HG03095 (cell line): ENCODE measurements around the gene MICB.
"Not testable (repeated sequence)": the region's sequence is repeated elsewhere in the genome, so short reads cannot be mapped to it uniquely, and the experiment has no call there.

ENCODE experiments used
- ATAC-seq: cut with Tn5 transposase; IDR thresholded peaks from one replicate; pipeline ENCODE4 v1.9.1; 2021; ENCODE audit warnings: moderate library complexity; ENCODE audit not compliant: unreplicated experiment

The MICB gene

GRCh38 chr6:31535538-31536324 is 37.8 kb downstream of the MICB start:
- no peak for ATAC-seq

DNA sequence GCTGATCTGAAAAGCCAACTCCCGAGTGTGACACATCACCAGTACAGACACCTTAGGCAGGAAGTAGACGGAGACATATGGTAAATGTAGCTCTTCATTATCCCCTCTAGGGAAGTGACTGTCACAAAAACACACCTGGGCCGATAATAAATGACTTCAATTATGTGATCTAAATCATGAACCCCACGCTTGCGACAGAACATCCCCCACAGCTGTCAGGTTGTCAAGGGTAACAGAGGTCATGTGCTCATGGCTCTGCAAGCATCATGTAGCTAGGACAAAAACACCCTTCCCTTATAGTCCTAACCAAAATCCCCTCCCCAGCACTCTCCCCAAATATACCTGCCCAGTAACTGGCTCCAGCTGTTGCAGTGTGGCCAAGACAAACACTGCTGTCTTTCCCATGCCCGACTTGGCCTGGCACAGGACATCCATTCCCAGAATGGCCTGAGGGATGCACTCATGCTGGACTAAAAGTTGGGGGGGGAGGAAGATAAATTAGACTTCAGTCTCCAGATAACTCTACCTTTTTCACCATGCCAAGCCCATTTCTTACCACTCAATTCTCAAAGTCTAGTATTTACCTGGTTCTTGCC is 41.0 kb downstream of the MICB start:
- ATAC-seq, result no peak

DNA sequence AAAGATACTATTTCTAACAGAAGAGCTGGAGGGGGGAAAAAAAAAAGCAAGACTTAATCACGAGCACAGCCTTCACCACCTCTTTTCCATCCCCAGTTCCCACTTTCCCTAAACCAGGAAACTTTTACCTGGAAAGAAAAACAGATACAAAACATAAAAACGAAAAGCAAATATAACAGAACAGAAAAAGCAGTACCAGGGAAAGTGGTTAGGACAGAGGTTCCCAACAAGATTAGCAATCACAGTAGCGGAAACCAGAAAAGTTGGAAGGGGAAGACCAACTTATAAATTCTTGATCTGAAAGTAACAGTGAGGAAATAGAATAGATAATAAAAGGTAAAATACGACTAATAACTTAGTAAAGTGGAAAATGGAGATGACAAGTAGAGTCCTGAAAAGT is 42.7 kb downstream of the MICB start:
- ATAC-seq, result no peak

- no peak for ATAC-seq
Observed at GRCh38 chr6:31541059-31541657, 43.2 kb downstream of the MICB start.

- peak; percentile 46 for ATAC-seq
Observed at GRCh38 chr6:31541658-31542521, 43.9 kb downstream of the MICB start, which contains the start of gene DDX39B. Gene DDX39B, minus strand, starts transcription at chr6:31542003. Its CDS starts 1,471 bp downstream, at chr6:31540532.

GRCh38 chr6:31543639-31544038 is 45.7 kb downstream of the MICB start:
- ATAC-seq, result no peak

DNA sequence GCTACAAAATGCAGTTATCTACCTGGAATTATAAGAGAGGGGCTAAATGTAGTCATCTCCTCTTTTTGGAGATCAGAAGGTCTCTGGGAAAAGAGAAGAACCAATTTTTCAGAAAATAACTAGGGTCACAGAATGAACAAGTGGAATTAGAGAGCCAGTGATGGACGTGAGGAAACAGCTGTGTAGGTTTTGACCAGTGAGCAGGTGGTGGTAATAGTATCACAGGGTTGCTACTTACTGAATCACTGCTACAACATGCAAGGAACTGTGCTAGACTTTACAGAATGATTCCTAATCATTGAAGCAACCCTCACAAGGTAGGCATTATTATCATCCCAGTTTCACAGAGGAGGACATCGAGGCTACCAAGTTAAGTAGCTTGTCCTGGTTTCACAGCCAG is 46.7 kb downstream of the MICB start:
- no peak for ATAC-seq

DNA sequence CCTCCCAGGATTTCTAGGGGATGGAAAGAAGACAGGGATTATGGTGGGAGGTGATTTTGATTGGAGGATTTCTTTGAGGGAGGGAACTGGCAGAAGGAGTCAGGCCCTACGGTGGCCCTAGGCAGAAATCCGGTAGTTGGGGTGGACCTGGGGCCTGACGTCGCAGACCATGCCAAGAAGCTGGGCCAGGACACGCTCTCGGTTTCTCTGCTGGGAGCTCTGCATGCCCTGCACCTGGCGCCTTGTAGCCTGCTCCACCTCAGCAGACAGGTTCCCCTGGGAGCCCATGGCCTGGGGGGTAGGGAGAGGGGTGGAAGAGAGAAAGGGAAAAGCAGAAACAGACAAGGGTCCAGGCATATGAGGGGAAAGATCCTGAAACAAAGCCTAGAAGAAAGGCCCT is 47.3 kb downstream of the MICB start:
- ATAC-seq, result no peak

GRCh38 chr6:31546339-31546957 is 48.5 kb downstream of the MICB start, which contains the start of gene ATP6V1G2:
Gene ATP6V1G2, minus strand, starts transcription at chr6:31546608. Its CDS starts 49 bp downstream, at chr6:31546559.
- peak; percentile 41 for ATAC-seq

DNA sequence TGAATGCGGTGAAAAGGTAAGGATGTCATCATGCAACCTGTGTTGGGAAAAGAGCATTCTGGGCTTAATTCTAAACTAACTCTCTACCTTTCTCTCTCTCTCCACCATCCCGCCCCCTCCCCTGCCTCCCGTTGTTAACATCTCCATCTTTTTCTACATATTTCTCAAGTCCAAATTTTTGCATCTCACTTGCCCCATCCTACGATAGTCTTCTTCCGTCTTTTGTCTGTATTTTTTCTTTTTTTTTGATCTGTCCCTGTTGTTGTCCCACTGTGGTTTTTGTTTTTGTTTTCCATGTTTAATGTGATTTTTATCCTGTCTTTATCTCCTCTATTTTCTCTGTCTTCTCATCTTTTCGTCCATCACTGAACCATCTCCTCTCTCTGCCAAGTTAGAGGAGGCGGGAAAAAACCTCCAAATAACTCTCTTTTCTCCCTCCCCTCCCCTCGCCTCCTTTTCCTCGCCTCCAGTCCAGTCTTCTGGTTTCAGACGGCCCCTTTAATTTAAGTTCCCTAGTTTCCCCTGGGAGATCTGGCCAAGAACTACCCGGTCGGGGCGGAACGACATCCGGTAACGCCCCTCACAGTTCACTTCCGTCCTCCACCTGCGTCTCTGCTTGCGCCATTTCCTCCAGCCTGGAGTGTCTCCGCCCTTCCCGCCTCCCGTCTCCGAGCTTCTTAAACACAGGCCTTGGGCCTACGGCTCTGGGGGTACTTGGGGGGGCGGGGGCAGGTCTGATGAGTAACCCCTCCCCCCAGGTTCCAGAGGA is 49.2 kb downstream of the MICB start, which contains the start of gene NFKBIL1:
Gene NFKBIL1, plus strand, starts transcription at position 651 of the 769 bp plus-strand sequence. Its CDS starts 87 bp downstream, at position 738.
- peak; percentile 52 for ATAC-seq

DNA sequence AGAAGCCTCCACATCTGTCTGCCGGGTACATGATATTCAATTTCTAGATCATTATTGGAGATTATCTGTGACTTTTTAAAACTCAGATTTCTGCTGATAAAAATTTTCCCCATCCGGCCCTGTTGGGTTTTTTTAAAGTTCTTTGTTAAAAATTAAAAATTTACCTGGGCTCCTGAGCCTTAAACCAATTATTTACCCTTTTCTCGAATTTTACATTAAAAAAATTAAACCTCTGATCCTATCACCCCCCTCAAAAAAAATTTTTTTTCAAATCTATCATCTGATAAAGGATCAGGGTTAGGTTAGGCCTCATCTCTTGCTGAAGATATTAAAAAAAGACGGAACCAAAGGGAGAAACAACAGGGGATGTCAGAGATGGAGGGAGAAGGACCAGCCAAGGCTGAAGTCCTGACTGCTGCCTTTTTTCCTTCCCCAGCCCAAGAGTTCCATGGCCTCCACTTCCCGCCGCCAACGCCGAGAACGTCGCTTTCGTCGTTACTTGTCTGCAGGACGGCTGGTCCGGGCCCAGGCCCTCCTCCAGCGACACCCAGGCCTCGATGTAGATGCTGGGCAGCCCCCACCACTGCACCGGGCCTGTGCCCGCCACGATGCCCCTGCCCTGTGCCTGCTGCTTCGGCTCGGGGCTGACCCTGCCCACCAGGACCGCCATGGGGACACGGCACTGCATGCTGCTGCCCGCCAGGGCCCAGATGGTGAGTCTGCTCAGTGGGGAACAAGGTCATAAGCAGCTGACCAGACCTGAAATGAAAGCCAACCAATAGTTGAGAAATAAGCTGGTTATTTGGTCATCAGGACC is 50.0 kb downstream of the MICB start:
- ATAC-seq, result no peak

DNA sequence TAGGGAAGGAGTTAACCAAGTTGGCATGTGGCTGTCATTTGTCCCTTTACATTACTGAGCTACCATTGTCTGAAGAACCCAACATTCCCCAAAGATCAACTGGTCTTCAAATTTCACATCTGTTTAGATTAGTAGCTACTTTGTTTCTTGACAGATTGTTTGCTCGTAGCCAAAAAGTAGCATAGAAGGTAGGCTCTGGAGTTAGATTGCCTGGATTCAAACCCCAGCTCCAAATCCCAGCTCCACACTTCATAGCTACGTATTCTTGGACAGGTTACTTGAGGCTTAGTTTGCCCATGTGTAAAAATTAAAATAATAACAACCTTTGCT is 50.6 kb downstream of the MICB start:
- ATAC-seq, result no peak

DNA sequence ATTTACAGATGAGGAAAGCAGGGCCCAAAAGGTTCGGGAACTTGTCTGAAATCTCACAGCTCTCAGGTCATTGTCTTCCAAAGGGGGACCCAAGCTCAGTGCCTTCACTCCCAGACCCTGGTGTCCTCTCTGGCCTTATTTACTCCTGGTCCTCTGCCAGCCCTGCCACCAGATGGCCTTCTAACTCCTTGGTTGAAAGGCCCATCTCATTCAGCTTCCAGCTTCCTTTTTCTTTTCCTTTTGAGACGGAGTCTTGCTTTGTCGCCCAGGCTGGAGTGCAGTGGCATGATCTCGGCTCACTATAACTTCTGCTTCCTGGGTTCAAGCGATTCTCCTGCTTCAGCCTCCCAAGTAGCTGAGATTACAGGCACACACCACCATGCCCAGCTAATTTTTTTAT is 53.4 kb downstream of the MICB start:
- ATAC-seq, result not testable (repeated sequence)

- ATAC-seq, result no peak
Observed at GRCh38 chr6:31556307-31556706, 58.4 kb downstream of the MICB start.

DNA sequence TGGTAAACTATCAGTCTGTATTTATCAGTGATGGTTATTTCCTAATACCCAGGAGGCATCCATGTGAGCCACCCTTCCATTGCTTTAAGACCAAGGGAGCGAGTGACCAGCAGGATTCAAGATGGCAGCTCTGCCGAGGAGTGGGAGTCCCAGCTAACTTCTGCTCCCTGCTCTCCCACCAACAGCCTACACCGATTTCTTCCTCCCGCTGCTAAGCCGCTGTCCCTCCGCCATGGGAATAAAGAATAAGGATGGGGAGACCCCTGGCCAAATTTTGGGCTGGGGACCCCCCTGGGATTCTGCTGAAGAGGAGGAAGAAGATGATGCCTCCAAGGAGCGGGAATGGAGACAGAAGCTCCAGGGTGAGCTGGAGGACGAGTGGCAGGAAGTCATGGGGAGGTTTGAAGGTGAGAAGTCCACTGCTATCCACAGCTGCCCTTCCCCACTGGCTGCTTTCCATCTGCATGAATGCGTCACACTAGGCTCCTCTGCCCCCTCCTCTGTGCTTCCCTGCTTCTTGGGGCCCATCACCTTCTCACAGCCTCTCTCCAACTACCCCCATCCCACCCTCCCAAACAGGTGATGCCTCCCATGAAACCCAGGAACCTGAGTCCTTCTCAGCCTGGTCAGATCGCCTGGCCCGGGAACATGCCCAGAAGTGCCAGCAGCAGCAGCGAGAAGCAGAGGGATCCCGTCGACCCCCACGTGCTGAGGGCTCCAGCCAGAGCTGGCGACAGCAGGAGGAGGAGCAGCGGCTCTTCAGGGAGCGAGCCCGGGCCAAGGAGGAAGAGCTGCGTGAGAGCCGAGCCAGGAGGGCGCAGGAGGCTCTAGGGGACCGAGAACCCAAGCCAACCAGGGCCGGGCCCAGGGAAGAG is 59.7 kb downstream of the MICB start:
- ATAC-seq, result no peak

- no peak for ATAC-seq
Observed at GRCh38 chr6:31558318-31558625, 60.3 kb downstream of the MICB start.

DNA sequence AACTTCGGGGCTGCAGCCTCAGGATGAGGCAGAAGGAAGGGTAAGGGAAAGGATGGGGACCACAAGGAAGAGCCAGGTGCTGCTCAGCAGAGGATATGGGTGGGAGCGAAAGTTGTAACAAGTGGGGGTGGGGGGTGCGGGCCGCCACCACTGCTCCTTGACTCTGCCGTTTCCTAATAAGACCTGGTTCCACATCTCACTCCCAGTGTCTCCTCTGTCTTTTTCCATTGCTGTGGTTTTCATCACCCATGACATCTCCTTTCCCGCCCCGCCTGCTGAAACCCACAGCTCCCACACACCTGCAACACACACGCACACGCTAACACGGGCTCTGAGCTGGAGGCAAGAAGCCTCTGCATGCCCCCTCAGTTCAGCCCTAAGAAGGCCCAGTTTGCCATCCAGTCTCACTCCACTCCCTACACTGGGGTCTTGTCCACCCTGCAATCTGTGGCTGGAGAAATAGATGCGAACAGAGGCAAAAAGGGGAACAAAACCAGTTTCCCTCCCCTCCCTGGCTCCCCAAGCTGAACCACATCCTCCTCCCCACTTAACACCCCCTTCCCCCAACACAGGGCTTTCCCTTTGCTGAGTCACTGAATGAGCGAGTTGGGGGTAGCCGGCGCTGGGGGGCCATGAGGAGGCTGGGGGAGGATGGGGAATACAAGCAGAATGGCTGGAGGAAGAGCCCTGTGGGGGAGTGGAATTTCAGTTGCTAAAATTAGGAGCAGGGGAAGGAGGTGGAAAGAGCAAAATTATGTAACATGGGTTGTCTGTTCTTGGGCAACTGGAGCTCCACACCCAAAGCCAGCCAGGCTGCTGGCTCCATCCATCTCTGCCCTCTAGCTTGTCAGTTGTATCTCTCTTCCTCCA is 60.9 kb downstream of the MICB start:
- no peak for ATAC-seq
